GM10847 (cell line): ENCODE measurements around the gene FAM222B.
A peak's percentile ranks its signal among the peaks of the same experiment; 100 is the strongest.

Experiments
- POLR2A ChIP-seq: IDR thresholded peaks from 2 replicates; pipeline ENCODE4 v1.6.1; 2011; ENCODE audit not compliant: insufficient read length; ENCODE audit errors: extremely low read depth

FAM222B gene

GRCh38 chr17:28745786-28746411, 96.7 kb downstream of the FAM222B start:
- peak; percentile 4 for TF ChIP-seq POLR2A

GRCh38 chr17:28744972-28745785, 97.4 kb downstream of the FAM222B start:
- peak; percentile 6 for TF ChIP-seq POLR2A

GRCh38 chr17:28744104-28744971, 98.3 kb downstream of the FAM222B start:
- no peak for TF ChIP-seq POLR2A

GRCh38 chr17:28743243-28744103, 99.1 kb downstream of the FAM222B start, which contains the start of gene TRAF4:
TSS of gene TRAF4 (plus strand) at chr17:28744011. CDS start at chr17:28744113, 102 bp downstream.
- peak; percentile 98 for TF ChIP-seq POLR2A

GRCh38 chr17:28741358-28742349, 100.9 kb downstream of the FAM222B start:
- no peak for TF ChIP-seq POLR2A

- no peak for TF ChIP-seq POLR2A
Observed at GRCh38 chr17:28740406-28741357, 101.9 kb downstream of the FAM222B start.

- peak; percentile 11 for TF ChIP-seq POLR2A
Observed at GRCh38 chr17:28738680-28739384, 103.8 kb downstream of the FAM222B start.

- peak; percentile 66 for TF ChIP-seq POLR2A
Observed at GRCh38 chr17:28737770-28738679, 104.6 kb downstream of the FAM222B start.

- TF ChIP-seq POLR2A = no peak
Observed at GRCh38 chr17:28737316-28737715, 105.3 kb downstream of the FAM222B start.

- TF ChIP-seq POLR2A = no peak
Observed at GRCh38 chr17:28735242-28735722, 107.3 kb downstream of the FAM222B start.
